Stomach (tissue), 4 donors: ENCODE data around the gene ST6GALNAC3.
"Not testable (repeated sequence)": the region's sequence is repeated elsewhere in the genome, so short reads cannot be mapped to it uniquely, and the experiment has no call there.

Source experiments
- EP300 ChIP-seq: sonication (generic); formaldehyde crosslinking; IDR thresholded peaks from one replicate; pipeline ENCODE4 v1.6.1; 2017; ENCODE audit warnings: antibody characterized with exemption
- POLR2A ChIP-seq, 4 donors: fragments of 450-650 bp; IDR thresholded peaks; one replicate each; pipeline ENCODE4 v1.6.1; 2016; ENCODE audit warnings: antibody characterized with exemption in 4 of 4, control low read depth in 2 of 4, mild to moderate bottlenecking in 1 of 4, moderate library complexity in 1 of 4
- POLR2AphosphoS5 ChIP-seq, 3 donors: sonication (generic); formaldehyde crosslinking; IDR thresholded peaks; one replicate each; pipeline ENCODE4 v1.6.1; 2016; ENCODE audit warnings: antibody characterized with exemption in 3 of 3
- TF ChIP-seq, protein P1 (sequence below), 7 experiments: fragments of 450-650 bp in 4 of 7; fragments of 200-600 bp in 3 of 7; sonication (generic) in 3 of 7; IDR thresholded peaks; one replicate each; pipeline ENCODE4 v1.5.1; 2016 to 2019; ENCODE audit warnings: antibody characterized with exemption in 7 of 7, control low read depth in 2 of 7, mild to moderate bottlenecking in 1 of 7

DNA sequence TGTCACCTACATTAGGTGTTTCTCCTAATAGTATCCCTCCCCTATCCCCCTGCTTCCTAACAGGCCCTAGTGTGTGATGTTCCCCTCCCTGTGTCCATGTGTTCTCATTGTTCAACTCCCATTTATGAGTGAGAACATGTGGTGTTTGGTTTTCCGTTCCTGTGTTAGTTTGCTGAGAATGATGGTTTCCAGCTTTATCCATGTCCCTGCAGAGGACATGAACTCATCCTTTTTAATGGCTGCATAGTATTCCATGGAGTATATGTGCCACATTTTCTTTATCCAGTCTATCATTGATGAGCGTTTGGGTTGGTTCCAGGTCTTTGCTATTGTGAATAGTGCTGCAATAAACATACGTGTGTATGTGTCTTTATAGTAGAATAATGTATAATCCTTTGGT lies 267.3 kb downstream of the ST6GALNAC3 start:
- TF ChIP-seq, protein P1, sequence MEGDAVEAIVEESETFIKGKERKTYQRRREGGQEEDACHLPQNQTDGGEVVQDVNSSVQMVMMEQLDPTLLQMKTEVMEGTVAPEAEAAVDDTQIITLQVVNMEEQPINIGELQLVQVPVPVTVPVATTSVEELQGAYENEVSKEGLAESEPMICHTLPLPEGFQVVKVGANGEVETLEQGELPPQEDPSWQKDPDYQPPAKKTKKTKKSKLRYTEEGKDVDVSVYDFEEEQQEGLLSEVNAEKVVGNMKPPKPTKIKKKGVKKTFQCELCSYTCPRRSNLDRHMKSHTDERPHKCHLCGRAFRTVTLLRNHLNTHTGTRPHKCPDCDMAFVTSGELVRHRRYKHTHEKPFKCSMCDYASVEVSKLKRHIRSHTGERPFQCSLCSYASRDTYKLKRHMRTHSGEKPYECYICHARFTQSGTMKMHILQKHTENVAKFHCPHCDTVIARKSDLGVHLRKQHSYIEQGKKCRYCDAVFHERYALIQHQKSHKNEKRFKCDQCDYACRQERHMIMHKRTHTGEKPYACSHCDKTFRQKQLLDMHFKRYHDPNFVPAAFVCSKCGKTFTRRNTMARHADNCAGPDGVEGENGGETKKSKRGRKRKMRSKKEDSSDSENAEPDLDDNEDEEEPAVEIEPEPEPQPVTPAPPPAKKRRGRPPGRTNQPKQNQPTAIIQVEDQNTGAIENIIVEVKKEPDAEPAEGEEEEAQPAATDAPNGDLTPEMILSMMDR (IDR thresholded peaks at IDR 0.05): not testable (repeated sequence)
- not testable (repeated sequence) for TF ChIP-seq POLR2A (IDR thresholded peaks at IDR 0.05); POLR2AphosphoS5 (IDR thresholded peaks at IDR 0.05); EP300
